ENCODE results near the gene KRTAP24-1. TPM values are rescaled to one million over a fixed set of nuclear protein-coding genes. Genes with fewer than 3 reads are reported as not detected.
A peak's percentile ranks its signal among the peaks of the same experiment; 100 is the strongest.

KRTAP24-1 gene
- total and polyA plus RNA-seq, 9 of the 15 experiments (the other 6 are each of a cell fraction or from before 2014, with no cell fraction given) = not detected

DNA sequence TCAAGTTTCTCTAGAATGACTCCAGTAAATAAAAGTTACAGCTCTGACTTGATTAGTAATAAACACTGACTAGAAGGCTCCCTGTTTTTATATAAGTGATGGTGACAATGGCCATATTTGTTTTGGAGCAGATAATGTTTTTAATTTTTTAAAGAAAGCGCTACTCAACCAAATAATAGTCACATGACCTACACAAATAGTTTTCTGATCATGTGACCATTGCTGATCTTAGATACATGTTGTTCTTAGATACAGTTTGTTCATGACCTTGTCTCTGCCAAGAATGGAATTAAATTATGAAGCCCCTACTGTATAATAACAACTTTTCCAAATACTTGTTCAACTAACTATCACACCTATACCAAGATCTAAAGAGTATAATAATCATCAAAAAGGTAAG, 44.6 kb downstream of the KRTAP24-1 start:
- TF ChIP-seq ETV6 (IDR thresholded peaks at IDR 0.05; ENCODE audit: borderline replicate concordance in 1 of 2, low read depth in 2 of 2, low read length in 1 of 2) (no peak), ETV6 (CRISPR knock-in tag; IDR thresholded peaks at IDR 0.05; ENCODE audit: borderline replicate concordance) (no peak), E2F3 (CRISPR knock-in tag; IDR thresholded peaks at IDR 0.05) (no peak), BMI1 (IDR thresholded peaks at IDR 0.05; ENCODE audit: low read length) (no peak), CREBBP (IDR thresholded peaks at IDR 0.05; ENCODE audit: low read depth, low read length) (no peak)
- TF ChIP-seq, protein P1, sequence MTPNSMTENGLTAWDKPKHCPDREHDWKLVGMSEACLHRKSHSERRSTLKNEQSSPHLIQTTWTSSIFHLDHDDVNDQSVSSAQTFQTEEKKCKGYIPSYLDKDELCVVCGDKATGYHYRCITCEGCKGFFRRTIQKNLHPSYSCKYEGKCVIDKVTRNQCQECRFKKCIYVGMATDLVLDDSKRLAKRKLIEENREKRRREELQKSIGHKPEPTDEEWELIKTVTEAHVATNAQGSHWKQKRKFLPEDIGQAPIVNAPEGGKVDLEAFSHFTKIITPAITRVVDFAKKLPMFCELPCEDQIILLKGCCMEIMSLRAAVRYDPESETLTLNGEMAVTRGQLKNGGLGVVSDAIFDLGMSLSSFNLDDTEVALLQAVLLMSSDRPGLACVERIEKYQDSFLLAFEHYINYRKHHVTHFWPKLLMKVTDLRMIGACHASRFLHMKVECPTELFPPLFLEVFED (CRISPR knock-in tag; conservative IDR thresholded peaks at IDR 0.05) = no peak
- TF ChIP-seq, protein P2, sequence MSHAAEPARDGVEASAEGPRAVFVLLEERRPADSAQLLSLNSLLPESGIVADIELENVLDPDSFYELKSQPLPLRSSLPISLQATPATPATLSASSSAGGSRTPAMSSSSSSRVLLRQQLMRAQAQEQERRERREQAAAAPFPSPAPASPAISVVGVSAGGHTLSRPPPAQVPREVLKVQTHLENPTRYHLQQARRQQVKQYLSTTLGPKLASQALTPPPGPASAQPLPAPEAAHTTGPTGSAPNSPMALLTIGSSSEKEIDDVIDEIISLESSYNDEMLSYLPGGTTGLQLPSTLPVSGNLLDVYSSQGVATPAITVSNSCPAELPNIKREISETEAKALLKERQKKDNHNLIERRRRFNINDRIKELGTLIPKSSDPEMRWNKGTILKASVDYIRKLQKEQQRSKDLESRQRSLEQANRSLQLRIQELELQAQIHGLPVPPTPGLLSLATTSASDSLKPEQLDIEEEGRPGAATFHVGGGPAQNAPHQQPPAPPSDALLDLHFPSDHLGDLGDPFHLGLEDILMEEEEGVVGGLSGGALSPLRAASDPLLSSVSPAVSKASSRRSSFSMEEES (CRISPR knock-in tag; IDR thresholded peaks at IDR 0.05) = peak; percentile 90
- intact Hi-C loops (cut with micrococcal nuclease) = no loop called here
- Histone ChIP-seq H3K4me2 (ENCODE audit: insufficient read depth, low read length) (no peak overlapping the region), H3K36me3 (ENCODE audit: control insufficient read depth, insufficient read depth, low read length) (no peaks in the 10 kb centered on the region), H4K20me1 (replicated peaks; ENCODE audit: control insufficient read depth, insufficient read depth, low read length) (no peaks in the 10 kb centered on the region), H3K4me1 (replicated peaks in 1 of 2; ENCODE audit: control insufficient read depth in 2 of 2, insufficient read depth in 2 of 2, low read length in 2 of 2) (no peaks in the 10 kb centered on the region), H3K27ac (ENCODE audit: extremely low read depth, low read depth, low read length) (no peak overlapping the region), H3K4me3 (no peak overlapping the region), H3K27me3 (ENCODE audit: control insufficient read depth in 2 of 2, insufficient read depth in 2 of 2, low read length in 2 of 2) (no peaks in the 10 kb centered on the region), H3K9me1 (ENCODE audit: control insufficient read depth, insufficient read depth, low read length) (no peaks in the 10 kb centered on the region), H3K9me3 (replicated peaks; ENCODE audit: control insufficient read depth, insufficient read depth, low read depth, low read length) (no peaks in the 10 kb centered on the region), H3K9ac (ENCODE audit: insufficient read depth in 1 of 2, low read depth in 2 of 2, low read length in 2 of 2) (no peak overlapping the region), H2AFZ (ENCODE audit: low read depth, low read length) (no peak overlapping the region), H3K79me2 (ENCODE audit: control insufficient read depth, insufficient read depth, low read length) (no peaks in the 10 kb centered on the region)
- BruUV-seq (replicated peaks) = no TSS peak
- no peak for ATAC-seq
- no peak for DNase-seq (ENCODE audit: extremely low read depth in 1 of 4, low spot score in 3 of 4)
- CTCF ChIA-PET (ENCODE audit: low intra/inter-chr PET ratio) = no interaction called here
- in situ Hi-C loops (cut with MboI) = no loop called here
- 22% methylated on average over 1 of the region's 1 CpG for WGBS (ENCODE audit: insufficient coverage, low coverage, missing lambda C conversion rate)
- no peak for FAIRE-seq
- POLR2A ChIA-PET = no interaction called here

All from K562 (cell line).